Activated naive CD8-positive, alpha-beta T cell treated with anti-CD3 and anti-CD28 coated beads, Interleukin-2, amount 50 U/mL, for 24 hours (primary cell): ENCODE measurements around the gene VPS51.
A peak's percentile ranks its signal among the peaks of the same experiment; 100 is the strongest.

Source experiments
- ATAC-seq: fragments of 150-1000 bp; cut with Tn5 transposase; one replicate; pipeline ENCODE4 v1.10.0; 2021
- DNase-seq: peaks from one replicate; pipeline ENCODE4 v3.0.0; 2021
- H3K27ac Mint-ChIP-seq: one replicate; pipeline ENCODE4 v1.8.0; 2021; ENCODE audit warnings: mild to moderate bottlenecking, mixed read lengths
- H3K27me3 Mint-ChIP-seq: one replicate; pipeline ENCODE4 v1.8.0; 2021; ENCODE audit warnings: mixed read lengths
- H3K36me3 Mint-ChIP-seq: one replicate; pipeline ENCODE4 v1.8.0; 2021; ENCODE audit warnings: low read depth, mixed read lengths
- H3K4me1 Mint-ChIP-seq: one replicate; pipeline ENCODE4 v1.8.0; 2021; ENCODE audit warnings: mixed read lengths
- H3K4me3 Mint-ChIP-seq: one replicate; pipeline ENCODE4 v1.8.0; 2021; ENCODE audit warnings: mild to moderate bottlenecking, moderate library complexity, mixed read lengths
- H3K9me3 Mint-ChIP-seq: one replicate; pipeline ENCODE4 v1.8.0; 2021; ENCODE audit warnings: mixed read lengths

VPS51 gene

DNA sequence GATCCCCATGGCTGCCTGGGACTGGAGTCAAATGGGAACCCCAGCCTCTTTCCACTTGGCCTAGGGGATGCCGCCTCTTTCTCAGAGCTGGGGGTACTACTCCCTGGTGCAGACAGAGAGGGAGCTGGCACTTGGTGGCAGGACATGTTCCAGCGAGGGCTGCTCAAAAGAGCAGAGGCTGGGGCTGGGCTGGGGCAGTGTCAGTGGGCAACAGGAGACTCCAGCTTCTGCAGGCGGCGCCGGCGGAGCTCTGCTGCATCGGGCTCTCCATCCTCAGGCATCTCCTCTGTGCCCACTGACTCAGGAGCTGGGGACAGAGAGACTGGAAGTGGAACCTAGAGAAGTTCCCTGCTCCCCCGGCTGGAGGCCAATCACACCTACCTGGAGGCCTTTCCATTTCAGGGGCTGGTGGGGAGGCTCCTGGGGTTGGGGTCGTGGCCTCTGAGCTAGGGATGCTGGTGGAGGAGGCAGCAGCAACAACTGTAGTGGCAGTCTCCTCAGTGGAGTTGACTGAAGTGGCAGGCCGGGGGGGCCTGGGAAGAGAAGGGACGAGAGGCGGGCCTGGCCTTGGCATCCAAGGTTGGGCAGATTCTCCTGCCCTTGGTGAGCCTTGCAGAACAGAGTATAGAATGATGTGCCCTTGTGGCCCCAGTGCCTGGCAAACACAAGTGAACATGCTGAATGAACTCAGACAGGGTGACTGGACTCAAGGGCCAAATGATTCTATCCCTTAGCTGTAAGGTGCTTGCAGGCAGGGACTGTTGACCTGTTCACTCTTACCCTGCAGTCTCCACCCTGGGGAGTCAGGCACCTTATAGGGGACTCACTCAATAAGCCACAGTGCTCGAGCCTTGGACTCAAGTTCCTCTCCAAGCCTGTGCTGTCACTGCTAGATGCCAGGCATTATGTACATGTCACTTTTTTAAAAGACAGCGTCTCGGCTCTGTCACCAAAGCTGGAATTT is 32.5 kb downstream of the VPS51 start:
- no peak overlapping the region for H3K4me3 Mint-ChIP-seq
- DNase-seq (peak; percentile 2), ATAC-seq (no peak)
- H3K4me1 Mint-ChIP-seq: peaks cover 28% of the 10 kb centered on the region
- no peaks in the 10 kb centered on the region for H3K27me3 Mint-ChIP-seq
- peaks cover 32% of the 10 kb centered on the region for H3K36me3 Mint-ChIP-seq
- no peak overlapping the region for H3K27ac Mint-ChIP-seq
- no peaks in the 10 kb centered on the region for H3K9me3 Mint-ChIP-seq

DNA sequence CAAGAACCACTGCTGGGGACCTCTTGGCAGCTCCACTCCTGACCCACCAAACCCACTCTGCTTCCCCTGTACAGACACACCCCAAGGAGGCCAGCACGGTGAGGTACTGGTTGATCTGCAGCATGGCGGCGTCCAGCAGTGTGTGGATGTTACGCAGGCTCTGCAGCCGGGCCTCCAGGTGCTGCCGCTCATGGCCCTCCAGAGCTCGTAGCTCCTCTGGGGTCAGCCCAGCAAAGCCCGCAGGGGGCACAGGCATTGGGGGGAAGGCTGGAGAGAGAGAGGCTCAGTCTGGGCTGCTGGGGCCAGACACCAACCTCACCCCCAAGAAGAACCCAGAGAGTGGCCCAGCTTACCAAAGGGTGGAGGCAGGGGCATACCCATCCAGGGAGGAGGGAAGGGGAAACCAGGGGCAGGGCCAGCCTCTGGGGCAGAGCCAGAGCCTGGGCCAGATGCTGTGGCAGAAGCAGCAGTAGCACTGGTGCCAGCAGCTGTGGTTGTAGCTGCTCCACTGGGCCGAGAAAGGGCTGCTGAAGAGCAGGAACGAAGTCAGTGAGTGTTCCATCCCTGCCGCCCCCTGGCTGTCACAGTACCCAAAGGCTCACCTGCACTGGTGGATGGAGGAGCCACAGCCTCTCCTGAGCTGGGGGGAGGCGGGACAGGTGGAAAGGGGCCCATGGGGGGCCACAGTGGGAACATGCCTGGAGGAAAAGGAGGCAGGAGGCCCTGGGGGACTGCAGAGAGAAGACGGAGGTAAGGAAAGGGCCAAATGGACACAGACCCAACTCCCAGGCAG is 33.8 kb downstream of the VPS51 start:
- Mint-ChIP-seq H3K27ac (no peak overlapping the region), H3K4me3 (no peak overlapping the region)

DNA sequence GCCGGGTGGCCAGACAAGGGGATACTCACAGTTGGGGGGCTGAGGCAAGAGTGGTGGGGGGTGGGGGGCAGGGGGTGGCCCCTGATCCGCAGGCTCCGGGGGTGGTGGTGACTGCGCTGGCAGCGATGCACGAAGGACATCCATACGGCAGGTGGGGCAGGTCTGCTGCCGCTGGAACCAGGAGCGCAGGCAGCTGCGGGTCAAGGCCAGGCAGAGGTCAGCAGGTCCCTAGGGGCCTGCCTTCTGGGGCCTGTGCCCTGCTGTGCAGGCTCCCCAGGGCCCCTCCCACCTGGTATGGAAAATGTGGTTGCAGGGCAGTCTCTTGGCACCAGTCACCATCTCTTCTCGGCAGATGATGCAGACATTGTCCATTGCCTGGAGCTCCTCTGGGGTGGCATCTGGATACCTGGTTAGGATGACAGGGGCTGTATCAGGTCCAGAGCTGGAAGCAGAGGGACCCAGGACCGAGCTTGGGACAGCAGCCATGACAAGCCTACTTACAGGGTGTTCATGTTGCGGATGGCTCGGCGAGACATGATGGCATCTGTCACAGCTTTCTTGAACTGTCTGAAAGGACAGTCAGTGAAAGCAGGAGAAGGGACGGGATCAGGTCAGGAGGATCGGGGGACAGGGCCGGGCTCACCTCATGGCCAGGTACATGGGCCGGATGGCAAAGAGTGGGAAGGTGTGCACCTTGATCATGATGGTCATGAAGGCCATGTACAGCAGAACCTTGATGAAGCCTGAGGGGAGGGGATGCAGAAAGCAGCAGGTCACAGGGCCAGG is 34.8 kb downstream of the VPS51 start:
- Mint-ChIP-seq H3K4me1 (peaks cover 27% of the 10 kb centered on the region), H3K36me3 (peaks cover 25% of the 10 kb centered on the region), H3K27ac (peak overlapping the region; percentile 20), H3K9me3 (no peaks in the 10 kb centered on the region), H3K27me3 (no peaks in the 10 kb centered on the region), H3K4me3 (no peak overlapping the region)
- DNase-seq: peak; percentile 4
- no peak for ATAC-seq

More for the DNA sequence above, 33.8 kb downstream of the VPS51 start:
- peak; percentile 5 for DNase-seq
- H3K9me3 Mint-ChIP-seq: no peaks in the 10 kb centered on the region
- H3K4me1 Mint-ChIP-seq: peaks cover 21% of the 10 kb centered on the region
- H3K36me3 Mint-ChIP-seq: peaks cover 28% of the 10 kb centered on the region
- no peak for ATAC-seq
- no peaks in the 10 kb centered on the region for H3K27me3 Mint-ChIP-seq

DNA sequence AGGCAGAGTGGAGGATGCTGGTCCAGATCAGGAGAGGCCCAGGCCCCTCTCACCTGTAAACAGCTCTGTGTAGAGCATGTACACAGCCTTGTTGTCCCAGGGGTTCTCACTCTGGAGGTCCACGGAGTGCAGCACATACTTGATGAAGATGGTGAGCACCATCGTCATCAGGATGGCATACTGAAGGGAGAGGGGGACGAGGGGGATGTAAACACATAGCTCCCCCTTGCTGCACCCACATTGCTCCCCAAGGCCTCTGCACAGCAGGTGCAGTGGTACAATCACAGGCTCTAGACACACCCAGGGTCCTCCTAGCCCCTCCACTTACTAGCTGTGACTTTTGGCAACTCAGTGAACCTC is 35.4 kb downstream of the VPS51 start:
- H3K27ac Mint-ChIP-seq: no peak overlapping the region
- H3K4me1 Mint-ChIP-seq: peaks cover 33% of the 10 kb centered on the region
- no peaks in the 10 kb centered on the region for H3K27me3 Mint-ChIP-seq
- H3K4me3 Mint-ChIP-seq: no peak overlapping the region
- no peak for ATAC-seq
- DNase-seq: no peak
- H3K9me3 Mint-ChIP-seq: no peaks in the 10 kb centered on the region
- peaks cover 24% of the 10 kb centered on the region for H3K36me3 Mint-ChIP-seq

DNA sequence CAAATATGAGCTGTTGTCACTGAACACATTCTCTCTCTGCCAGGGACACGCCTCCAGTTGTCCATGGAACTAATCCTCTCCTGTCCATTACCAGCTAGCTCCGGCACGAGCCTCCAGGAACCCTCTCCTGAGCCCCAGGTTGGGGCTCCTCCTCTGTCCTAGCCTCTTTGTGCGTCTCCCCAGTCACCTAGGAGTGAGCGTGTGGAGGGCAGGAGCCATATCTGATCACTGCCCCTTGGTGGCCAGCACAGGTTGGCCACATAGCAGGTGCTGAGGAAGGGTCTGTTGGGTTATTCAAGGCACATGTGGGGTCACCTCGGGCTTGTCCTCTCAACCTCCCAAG is 35.9 kb downstream of the VPS51 start:
- ATAC-seq: no peak
- H3K4me1 Mint-ChIP-seq: peaks cover 35% of the 10 kb centered on the region
- H3K27ac Mint-ChIP-seq: peak overlapping the region; percentile 49

DNA sequence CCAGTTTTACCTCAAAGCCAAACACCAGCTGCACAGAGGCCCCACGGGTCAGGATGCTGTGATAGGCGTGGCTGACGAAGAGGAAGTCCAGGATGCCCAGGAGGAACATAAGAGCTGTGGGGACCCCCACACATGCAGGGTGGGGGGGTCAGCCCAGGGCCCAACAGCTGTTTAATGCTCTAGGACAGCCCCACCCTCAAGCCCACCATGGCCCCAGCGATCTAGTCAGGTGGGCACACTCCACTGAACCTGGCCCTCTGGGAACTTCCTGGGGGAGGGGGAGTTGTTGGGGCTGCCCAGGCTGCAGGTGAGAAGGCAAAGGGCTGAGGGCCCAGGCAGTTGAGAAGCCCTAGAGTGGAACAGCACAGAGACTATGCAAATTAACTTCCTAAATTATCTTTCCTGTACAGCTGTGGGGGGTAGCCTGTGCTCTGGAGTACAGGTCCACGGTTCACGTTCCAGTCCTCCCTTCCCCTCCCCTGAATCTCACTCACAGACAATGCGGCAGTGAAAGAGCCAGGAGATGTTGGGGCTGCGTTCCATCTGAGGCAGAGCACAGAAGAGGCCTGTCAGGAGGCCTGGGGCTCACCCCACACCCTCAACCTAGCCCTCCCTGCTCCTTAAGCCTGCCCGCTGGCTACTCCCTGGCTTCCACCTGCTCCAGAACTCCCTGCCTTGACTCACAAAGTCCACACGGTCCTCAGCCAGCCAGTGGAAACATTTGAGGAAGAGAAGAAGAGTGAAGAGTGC is 36.4 kb downstream of the VPS51 start:
- H3K9me3 Mint-ChIP-seq: no peaks in the 10 kb centered on the region
- peak overlapping the region; percentile 99 for H3K27ac Mint-ChIP-seq
- ATAC-seq (no peak), DNase-seq (peak; percentile 10)
- H3K4me1 Mint-ChIP-seq: peaks cover 33% of the 10 kb centered on the region
- H3K36me3 Mint-ChIP-seq: peaks cover 15% of the 10 kb centered on the region
- peak overlapping the region; percentile 96 for H3K4me3 Mint-ChIP-seq
- no peaks in the 10 kb centered on the region for H3K27me3 Mint-ChIP-seq

More for the DNA sequence above, 35.9 kb downstream of the VPS51 start:
- peak overlapping the region; percentile 96 for H3K4me3 Mint-ChIP-seq
- no peaks in the 10 kb centered on the region for H3K27me3 Mint-ChIP-seq
- no peak for DNase-seq
- H3K9me3 Mint-ChIP-seq: no peaks in the 10 kb centered on the region
- H3K36me3 Mint-ChIP-seq: peaks cover 19% of the 10 kb centered on the region

DNA sequence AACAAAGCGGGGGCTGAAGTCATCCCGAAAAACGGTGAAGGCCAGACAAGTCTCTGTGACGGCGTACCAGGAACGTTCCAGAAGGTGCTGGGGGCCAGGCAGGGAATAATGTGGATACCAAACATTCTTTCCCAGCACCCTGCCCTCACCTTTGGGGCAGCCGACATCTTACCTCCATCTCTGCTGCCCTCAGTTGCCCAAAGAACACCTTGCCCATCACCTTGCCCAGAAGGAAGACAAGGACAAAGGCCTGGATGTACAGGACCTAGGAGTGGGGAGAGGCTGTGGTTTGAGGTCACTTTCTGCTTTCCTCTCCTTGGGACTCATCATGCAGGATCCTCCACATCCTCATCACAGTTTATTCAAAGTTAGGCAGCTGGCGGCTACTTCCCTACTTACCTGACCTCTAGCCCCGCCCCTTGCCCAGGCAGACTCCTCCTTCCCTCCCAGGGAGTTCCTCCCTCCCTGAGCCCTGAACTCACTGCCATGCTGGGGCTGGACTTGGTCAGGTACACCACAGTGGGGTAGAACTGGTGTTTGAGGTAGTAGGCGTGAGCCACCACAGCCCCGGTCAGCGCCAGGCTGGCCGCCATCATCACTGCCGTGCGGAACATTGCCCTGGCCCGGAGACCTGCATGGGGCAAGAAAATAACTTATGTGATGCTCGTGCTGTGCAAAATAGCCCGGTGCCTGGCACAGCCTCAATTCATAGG is 37.1 kb downstream of the VPS51 start:
- H3K9me3 Mint-ChIP-seq: no peaks in the 10 kb centered on the region
- H3K4me1 Mint-ChIP-seq: peaks cover 33% of the 10 kb centered on the region
- DNase-seq (peak; percentile 73), ATAC-seq (no peak)
- H3K27me3 Mint-ChIP-seq: no peaks in the 10 kb centered on the region
- peaks cover 14% of the 10 kb centered on the region for H3K36me3 Mint-ChIP-seq
- peak overlapping the region; percentile 96 for H3K4me3 Mint-ChIP-seq
- peak overlapping the region; percentile 99 for H3K27ac Mint-ChIP-seq

DNA sequence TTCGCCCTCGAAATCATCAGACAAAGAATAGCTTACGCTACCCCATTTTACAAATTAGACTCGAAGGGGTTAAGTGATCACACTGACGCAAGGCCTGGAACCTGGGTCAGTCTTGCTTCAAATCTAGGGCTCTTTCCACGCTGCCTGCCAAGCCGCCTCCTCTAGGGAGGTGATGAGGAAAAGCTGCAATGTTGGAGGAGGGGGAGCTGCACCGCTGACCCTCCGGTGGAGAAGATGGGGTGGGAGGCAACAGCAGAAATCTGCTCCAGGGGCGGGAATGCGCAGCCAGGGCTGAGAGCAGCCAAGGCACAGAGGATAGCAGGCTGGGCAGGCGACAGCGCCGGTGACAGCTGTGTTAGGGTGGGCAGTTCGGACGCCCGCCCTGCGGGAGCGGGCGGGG is 37.7 kb downstream of the VPS51 start:
- ATAC-seq (no peak), DNase-seq (no peak)
- peak overlapping the region; percentile 96 for H3K4me3 Mint-ChIP-seq
- H3K27ac Mint-ChIP-seq: peak overlapping the region; percentile 99
- H3K4me1 Mint-ChIP-seq: peaks cover 33% of the 10 kb centered on the region
- H3K27me3 Mint-ChIP-seq: no peaks in the 10 kb centered on the region
- no peaks in the 10 kb centered on the region for H3K9me3 Mint-ChIP-seq
- H3K36me3 Mint-ChIP-seq: peaks cover 14% of the 10 kb centered on the region

DNA sequence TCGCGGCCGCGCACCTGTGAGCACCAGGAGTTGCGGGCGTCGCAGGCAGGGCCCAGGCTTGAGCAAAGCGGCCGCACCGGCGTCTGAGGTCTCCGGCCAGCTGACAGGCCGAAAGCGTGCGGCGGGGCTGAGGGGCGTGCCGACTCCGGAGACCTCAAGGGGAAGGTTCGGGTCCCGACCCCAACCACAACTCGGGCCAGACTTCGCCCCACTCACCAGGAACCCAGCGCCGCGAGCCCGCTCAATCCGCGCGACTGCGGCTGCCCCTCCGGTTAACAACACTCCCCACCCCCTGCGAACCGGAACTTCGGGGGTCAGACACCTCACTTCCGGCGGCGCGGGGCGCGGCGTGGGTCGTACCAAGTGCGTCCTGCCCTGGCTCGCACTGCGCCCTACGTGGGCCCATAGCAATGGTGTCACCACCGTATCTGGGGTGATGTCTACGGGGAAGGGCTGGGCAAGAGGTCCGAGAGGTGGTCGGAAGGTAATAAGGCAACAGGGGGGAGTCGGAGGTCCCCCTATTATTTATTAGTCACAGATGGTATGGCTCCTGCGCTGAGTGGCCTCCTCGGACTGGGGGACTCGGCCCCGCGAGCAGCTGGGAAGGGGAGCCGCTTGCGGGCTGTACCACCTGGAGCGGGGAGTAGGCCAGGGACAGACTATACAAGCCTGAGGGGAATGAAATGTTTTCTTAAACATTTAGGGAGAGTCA is 38.4 kb downstream of the VPS51 start, which contains the start of gene SYVN1:
Gene SYVN1 (minus strand): TSS at position 280 of the 712 bp plus-strand sequence. CDS start 918 bp downstream, outside the sequence.
- Mint-ChIP-seq H3K27me3 (no peaks in the 10 kb centered on the region), H3K4me3 (peak within 1 kb of the TSS; percentile 96), H3K27ac (peak within 1 kb of the TSS; percentile 99), H3K36me3 (peaks cover 12% of the 10 kb centered on the region), H3K4me1 (peaks cover 33% of the 10 kb centered on the region), H3K9me3 (no peaks in the 10 kb centered on the region)
- peak; percentile 93 for DNase-seq
- ATAC-seq: peak; percentile 84

DNA sequence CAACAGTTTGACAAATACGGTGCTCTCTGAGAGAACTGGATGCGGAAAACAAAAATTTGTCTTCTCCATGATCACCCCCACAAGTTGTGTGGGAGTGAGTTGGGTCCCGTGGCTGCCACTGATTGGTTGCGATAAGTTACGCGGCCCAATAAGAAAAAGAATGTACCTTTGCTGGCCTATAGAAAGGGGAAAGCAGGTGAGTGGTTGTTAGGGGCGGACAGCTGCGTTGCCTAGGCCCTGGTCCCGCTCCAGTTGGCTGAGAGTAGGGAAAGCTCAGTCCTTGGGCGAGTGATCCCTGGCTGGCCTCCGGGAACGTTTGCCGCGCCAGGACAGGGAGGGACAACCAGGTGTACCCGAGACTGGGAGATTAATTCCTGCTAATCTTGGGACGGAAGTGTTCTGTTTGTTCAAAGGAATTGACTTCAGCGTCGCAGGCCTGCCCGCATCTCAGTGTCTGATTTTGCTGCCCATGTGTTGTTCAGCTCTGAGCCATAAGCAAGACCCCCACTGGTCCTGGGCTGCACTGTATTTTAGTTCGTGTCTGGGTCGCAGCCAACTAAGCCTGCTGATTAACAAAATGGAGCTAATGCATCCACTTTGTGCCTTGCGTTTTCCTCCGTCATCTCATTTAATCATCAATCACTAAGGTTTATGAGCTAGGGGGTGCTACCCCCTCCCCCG is 39.1 kb downstream of the VPS51 start:
- H3K9me3 Mint-ChIP-seq: no peaks in the 10 kb centered on the region
- peak overlapping the region; percentile 96 for H3K4me3 Mint-ChIP-seq
- H3K27ac Mint-ChIP-seq: peak overlapping the region; percentile 99
- peaks cover 33% of the 10 kb centered on the region for H3K4me1 Mint-ChIP-seq
- H3K36me3 Mint-ChIP-seq: peaks cover 12% of the 10 kb centered on the region
- ATAC-seq (peak; percentile 89), DNase-seq (peak; percentile 75)
- no peaks in the 10 kb centered on the region for H3K27me3 Mint-ChIP-seq

DNA sequence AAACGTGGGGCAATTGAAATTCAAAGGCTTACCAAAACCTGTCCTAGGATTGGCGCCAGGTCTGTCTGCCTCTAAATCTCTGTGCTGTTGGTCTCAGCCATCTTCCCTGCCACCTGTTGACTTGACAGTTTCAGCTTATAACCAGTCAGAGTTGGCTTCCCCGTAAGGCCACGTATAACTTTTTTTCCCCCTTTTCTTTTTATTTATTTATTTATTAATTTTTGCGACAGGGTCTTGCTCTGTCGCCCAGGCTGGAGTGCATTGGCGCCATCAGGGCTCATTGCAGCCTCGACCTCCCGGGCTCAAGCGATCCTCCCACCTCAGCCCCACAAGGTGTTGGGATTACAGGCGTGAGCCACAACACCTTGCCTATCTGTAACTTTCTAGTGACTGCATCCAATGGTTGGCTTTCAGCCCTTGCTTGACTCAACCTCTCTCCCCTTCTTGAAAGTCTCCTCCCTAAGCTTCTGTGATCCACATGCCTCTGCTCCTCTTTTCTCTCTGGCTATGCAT is 39.7 kb downstream of the VPS51 start:
- peaks cover 12% of the 10 kb centered on the region for H3K36me3 Mint-ChIP-seq
- no peak for DNase-seq
- peak overlapping the region; percentile 99 for H3K27ac Mint-ChIP-seq
- H3K4me3 Mint-ChIP-seq: peak overlapping the region; percentile 96
- peaks cover 33% of the 10 kb centered on the region for H3K4me1 Mint-ChIP-seq
- no peaks in the 10 kb centered on the region for H3K27me3 Mint-ChIP-seq
- H3K9me3 Mint-ChIP-seq: no peaks in the 10 kb centered on the region
- no peak for ATAC-seq

DNA sequence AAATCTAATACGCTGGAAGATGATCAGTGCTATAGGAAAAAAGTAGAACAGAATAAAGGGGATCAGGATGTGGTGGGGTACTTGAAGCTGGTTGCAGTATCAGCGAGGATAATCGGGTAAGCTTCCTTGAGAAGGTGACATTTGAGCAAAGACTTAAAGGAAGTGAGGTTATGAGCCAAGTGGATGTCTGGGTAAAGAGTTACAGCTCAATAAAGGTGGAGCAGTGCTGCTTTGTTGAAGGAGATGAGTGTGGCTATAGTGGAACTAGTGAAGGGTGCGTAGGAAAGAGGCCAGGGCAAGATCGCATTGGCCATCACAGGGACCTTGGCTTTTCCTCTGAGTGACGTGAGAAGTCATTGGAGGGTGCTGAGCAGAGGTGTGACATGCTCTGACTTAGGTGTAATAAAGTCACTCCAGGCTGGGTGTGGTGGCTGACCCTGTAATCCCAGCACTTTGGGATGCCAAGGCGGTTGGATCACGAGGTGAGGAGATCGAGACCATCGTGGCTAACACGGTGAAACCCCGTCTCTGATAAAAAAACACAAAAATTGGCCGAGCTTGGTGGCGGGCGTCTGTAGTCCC is 40.6 kb downstream of the VPS51 start:
- DNase-seq (no peak), ATAC-seq (no peak)
- H3K36me3 Mint-ChIP-seq: peaks cover 7% of the 10 kb centered on the region
- H3K4me3 Mint-ChIP-seq: peak overlapping the region; percentile 96
- H3K27ac Mint-ChIP-seq: peak overlapping the region; percentile 81
- H3K4me1 Mint-ChIP-seq: peaks cover 29% of the 10 kb centered on the region
- no peaks in the 10 kb centered on the region for H3K9me3 Mint-ChIP-seq
- H3K27me3 Mint-ChIP-seq: no peaks in the 10 kb centered on the region
